PFSK-1 (cell line): ENCODE measurements around the gene RBX1.

Source experiments
- FOXP2 ChIP-seq: optimal IDR thresholded peaks from 2 replicates; pipeline ENCODE3; 2011; ENCODE audit warnings: borderline replicate concordance, control low read depth, inconsistent platforms; ENCODE audit not compliant: insufficient read depth; ENCODE audit errors: extremely low read length, extremely low read depth
- POLR2AphosphoS5 ChIP-seq: IDR thresholded peaks from 2 replicates; pipeline ENCODE4 v1.6.1; 2012; ENCODE audit warnings: low read depth, mild to moderate bottlenecking, control low read depth, low read length, moderate library complexity
- REST ChIP-seq, 2 experiments: IDR thresholded peaks; 2 replicates each; pipeline versions ENCODE4 v1.6.1 to v1.8.0; 2011 to 2012; ENCODE audit warnings: low read depth in 2 of 2, low read length in 2 of 2, control low read depth in 1 of 2, inconsistent platforms in 1 of 2, mild to moderate bottlenecking in 1 of 2, moderate library complexity in 1 of 2; ENCODE audit not compliant: insufficient read depth in 1 of 2
- SIN3A ChIP-seq: IDR thresholded peaks from 2 replicates; pipeline ENCODE4 v1.6.1; 2012; ENCODE audit warnings: mild to moderate bottlenecking, low read length, moderate library complexity, borderline replicate concordance; ENCODE audit not compliant: insufficient read depth
- TAF1 ChIP-seq: IDR thresholded peaks from 2 replicates; pipeline ENCODE4 v1.6.1; 2012; ENCODE audit warnings: low read length, control low read depth, borderline replicate concordance; ENCODE audit not compliant: insufficient read depth

Gene RBX1

GRCh38 chr22:40951795-40952605, 822 bp downstream of the RBX1 start:
- TF ChIP-seq FOXP2 = peak; percentile 37
- TF ChIP-seq POLR2AphosphoS5 = peak; percentile 76; the same call in 1 of the 2 replicates
- no peak for TF ChIP-seq REST (IDR thresholded peaks at IDR 0.05; ENCODE audit: insufficient read depth in 1 of 2, low read depth in 2 of 2, low read length in 2 of 2)

GRCh38 chr22:40953471-40953870, 2.3 kb downstream of the RBX1 start:
- TF ChIP-seq TAF1 = no peak
- TF ChIP-seq POLR2AphosphoS5 = no peak
- TF ChIP-seq SIN3A = no peak

GRCh38 chr22:40954113-40954512, 2.9 kb downstream of the RBX1 start:
- no peak for TF ChIP-seq TAF1
- TF ChIP-seq REST (IDR thresholded peaks at IDR 0.05; ENCODE audit: insufficient read depth in 1 of 2, low read depth in 2 of 2, low read length in 2 of 2) = no peak
- no peak for TF ChIP-seq SIN3A
- no peak for TF ChIP-seq POLR2AphosphoS5
- TF ChIP-seq FOXP2 = no peak

GRCh38 chr22:40955571-40955970, 4.4 kb downstream of the RBX1 start:
- TF ChIP-seq SIN3A (no peak), REST (IDR thresholded peaks at IDR 0.05; ENCODE audit: insufficient read depth in 1 of 2, low read depth in 2 of 2, low read length in 2 of 2) (no peak), TAF1 (no peak), POLR2AphosphoS5 (no peak), FOXP2 (no peak)

- no peak for TF ChIP-seq REST (IDR thresholded peaks at IDR 0.05; ENCODE audit: insufficient read depth in 1 of 2, low read depth in 2 of 2, low read length in 2 of 2)
- TF ChIP-seq POLR2AphosphoS5 = no peak
- no peak for TF ChIP-seq FOXP2
- no peak for TF ChIP-seq SIN3A
- TF ChIP-seq TAF1 = no peak
Observed at GRCh38 chr22:40957601-40958000, 6.4 kb downstream of the RBX1 start.
